ENCODE results near the gene EPHA2.

Gene EPHA2

GRCh38 chr1:16135501-16135900 is 20.4 kb downstream of the EPHA2 start:
- H3K4me3 ChIP-seq (ENCODE audit: low read depth, low read length): no peak overlapping the region
- TF ChIP-seq CTCF (IDR thresholded peaks at IDR 0.05; ENCODE audit: low read depth, low read length): no peak

GRCh38 chr1:16134906-16135305 is 21.0 kb downstream of the EPHA2 start:
- no peak for TF ChIP-seq CTCF (IDR thresholded peaks at IDR 0.05; ENCODE audit: low read depth, low read length)
- H3K4me3 ChIP-seq (ENCODE audit: low read depth, low read length): no peak overlapping the region

- TF ChIP-seq CTCF (IDR thresholded peaks at IDR 0.05; ENCODE audit: low read depth, low read length): no peak
- no peak overlapping the region for H3K4me3 ChIP-seq (ENCODE audit: low read depth, low read length)
Measured at GRCh38 chr1:16134066-16134801, 21.6 kb downstream of the EPHA2 start.

- no peak overlapping the region for H3K4me3 ChIP-seq (ENCODE audit: low read depth, low read length)
- TF ChIP-seq CTCF (IDR thresholded peaks at IDR 0.05; ENCODE audit: low read depth, low read length): no peak
Measured at GRCh38 chr1:16133007-16133961, 22.6 kb downstream of the EPHA2 start.

GRCh38 chr1:16132325-16132785 is 23.5 kb downstream of the EPHA2 start:
- no peak for TF ChIP-seq CTCF (IDR thresholded peaks at IDR 0.05; ENCODE audit: low read depth, low read length)
- H3K4me3 ChIP-seq (ENCODE audit: low read depth, low read length): no peak overlapping the region

GRCh38 chr1:16131636-16132324 is 24.1 kb downstream of the EPHA2 start:
- no peak overlapping the region for H3K4me3 ChIP-seq (ENCODE audit: low read depth, low read length)
- no peak for TF ChIP-seq CTCF (IDR thresholded peaks at IDR 0.05; ENCODE audit: low read depth, low read length)

Data from WI38 (cell line).